Measurements from ENCODE around the gene DOCK1. TPM values are rescaled to one million over a fixed set of nuclear protein-coding genes. Genes with fewer than 3 reads are reported as not detected.

The DOCK1 gene
- total RNA-seq, 1 experiment from 2014 or later, result 82.2 TPM

GRCh38 chr10:127168261-127168660 lies 263.0 kb downstream of the DOCK1 start:
- H3K36me3 ChIP-seq (ENCODE audit: control insufficient read depth, insufficient read depth, low read length), result no peaks in the 10 kb centered on the region
- no peak for TF ChIP-seq CTCF (IDR thresholded peaks at IDR 0.05; ENCODE audit: insufficient read depth in 1 of 2, low read depth in 1 of 2, low read length in 1 of 2, severe bottlenecking in 1 of 2, unreplicated experiment in 1 of 2)
- DNase-seq, result no peak
- BruUV-seq (replicated peaks), result no TSS peak
- intact Hi-C loops (cut with micrococcal nuclease; ENCODE audit: unreplicated experiment), result no loop called here
- Mint-ChIP-seq H3K27me3 (ENCODE audit: insufficient read depth, unreplicated experiment) (no peaks in the 10 kb centered on the region), H3K4me1 (ENCODE audit: low read depth, unreplicated experiment) (no peaks in the 10 kb centered on the region), H3K9me3 (ENCODE audit: unreplicated experiment) (no peaks in the 10 kb centered on the region), H3K4me3 (ENCODE audit: unreplicated experiment) (no peak overlapping the region), H3K27ac (ENCODE audit: unreplicated experiment) (no peak overlapping the region), H3K36me3 (ENCODE audit: insufficient read depth, unreplicated experiment) (peaks cover 9% of the 10 kb centered on the region)
- POLR2A ChIA-PET, result no interaction called here
- H3K9me3 ChIP-seq, result no peaks in the 10 kb centered on the region
- CTCF ChIA-PET, result no interaction called here
- no peaks in the 10 kb centered on the region for H3K4me1 ChIP-seq
- H3K27me3 ChIP-seq (replicated peaks; ENCODE audit: control insufficient read depth, insufficient read depth, low read length), result no peaks in the 10 kb centered on the region
- H3K4me3 ChIP-seq (ENCODE audit: low read depth, low read length), result no peak overlapping the region

- H3K4me3 Mint-ChIP-seq (ENCODE audit: unreplicated experiment), result no peak overlapping the region
- intact Hi-C loops (cut with micrococcal nuclease; ENCODE audit: unreplicated experiment), result loop anchor here (5.0 kb wide), 1 partner anchor 953 kb away; no protein-coding TSS in a partner anchor
- no peaks in the 10 kb centered on the region for H3K27me3 Mint-ChIP-seq (ENCODE audit: insufficient read depth, unreplicated experiment)
- H3K9me3 ChIP-seq, result no peaks in the 10 kb centered on the region
- ChIA-PET POLR2A (no interaction called here), CTCF (no interaction called here)
- no peaks in the 10 kb centered on the region for H3K27me3 ChIP-seq (replicated peaks; ENCODE audit: control insufficient read depth, insufficient read depth, low read length)
- DNase-seq, result no peak
- no peaks in the 10 kb centered on the region for H3K4me1 ChIP-seq
- BruUV-seq (replicated peaks), result no TSS peak
- H3K4me1 Mint-ChIP-seq (ENCODE audit: low read depth, unreplicated experiment), result no peaks in the 10 kb centered on the region
- H3K36me3 ChIP-seq (ENCODE audit: control insufficient read depth, insufficient read depth, low read length), result no peaks in the 10 kb centered on the region
- no peak for TF ChIP-seq CTCF (IDR thresholded peaks at IDR 0.05; ENCODE audit: insufficient read depth in 1 of 2, low read depth in 1 of 2, low read length in 1 of 2, severe bottlenecking in 1 of 2, unreplicated experiment in 1 of 2)
- H3K27ac Mint-ChIP-seq (ENCODE audit: unreplicated experiment), result no peak overlapping the region
- H3K36me3 Mint-ChIP-seq (ENCODE audit: insufficient read depth, unreplicated experiment), result peaks cover 28% of the 10 kb centered on the region
- H3K9me3 Mint-ChIP-seq (ENCODE audit: unreplicated experiment), result no peaks in the 10 kb centered on the region
- H3K4me3 ChIP-seq (ENCODE audit: low read depth, low read length), result no peak overlapping the region
These were observed 269.6 kb downstream of the DOCK1 start for GRCh38 chr10:127174866-127175265.

GRCh38 chr10:127175357-127176110 lies 270.3 kb downstream of the DOCK1 start:
- H3K36me3 ChIP-seq (ENCODE audit: control insufficient read depth, insufficient read depth, low read length), result no peaks in the 10 kb centered on the region
- H3K4me1 ChIP-seq, result no peaks in the 10 kb centered on the region
- ChIA-PET CTCF (no interaction called here), POLR2A (no interaction called here)
- no peaks in the 10 kb centered on the region for H3K9me3 Mint-ChIP-seq (ENCODE audit: unreplicated experiment)
- peaks cover 22% of the 10 kb centered on the region for H3K36me3 Mint-ChIP-seq (ENCODE audit: insufficient read depth, unreplicated experiment)
- intact Hi-C loops (cut with micrococcal nuclease; ENCODE audit: unreplicated experiment), result no loop called here
- no peak for DNase-seq
- BruUV-seq (replicated peaks), result no TSS peak
- no peak overlapping the region for H3K27ac Mint-ChIP-seq (ENCODE audit: unreplicated experiment)
- H3K4me3 ChIP-seq (ENCODE audit: low read depth, low read length), result no peak overlapping the region
- H3K27me3 ChIP-seq (replicated peaks; ENCODE audit: control insufficient read depth, insufficient read depth, low read length), result no peaks in the 10 kb centered on the region
- H3K27me3 Mint-ChIP-seq (ENCODE audit: insufficient read depth, unreplicated experiment), result no peaks in the 10 kb centered on the region
- no peak overlapping the region for H3K4me3 Mint-ChIP-seq (ENCODE audit: unreplicated experiment)
- H3K9me3 ChIP-seq, result no peaks in the 10 kb centered on the region
- no peak for TF ChIP-seq CTCF (IDR thresholded peaks at IDR 0.05; ENCODE audit: insufficient read depth in 1 of 2, low read depth in 1 of 2, low read length in 1 of 2, severe bottlenecking in 1 of 2, unreplicated experiment in 1 of 2)
- no peaks in the 10 kb centered on the region for H3K4me1 Mint-ChIP-seq (ENCODE audit: low read depth, unreplicated experiment)
